Vagina (tissue), 2 donors: Measurements from ENCODE around the gene SPOCK2.

Source experiments
- POLR2A ChIP-seq, 2 donors: fragments of 450-650 bp; IDR thresholded peaks; one replicate each; pipeline ENCODE4 v1.6.1; 2017; ENCODE audit warnings: antibody characterized with exemption in 2 of 2, mild to moderate bottlenecking in 2 of 2, moderate library complexity in 2 of 2
- POLR2AphosphoS5 ChIP-seq, 2 donors: sonication (generic); formaldehyde crosslinking; IDR thresholded peaks; one replicate each; pipeline ENCODE4 v1.9.0; 2017; ENCODE audit warnings: antibody characterized with exemption in 2 of 2, mild to moderate bottlenecking in 2 of 2, low read depth in 1 of 2; ENCODE audit not compliant: insufficient read depth in 1 of 2
- TF ChIP-seq, protein P1 (sequence below), 3 experiments: fragments of 450-650 bp in 2 of 3; fragments of 200-600 bp in 1 of 3; sonication (generic) in 1 of 3; IDR thresholded peaks; one replicate each; pipeline ENCODE4 v1.5.1; 2017 to 2019; ENCODE audit warnings: antibody characterized with exemption in 3 of 3, mild to moderate bottlenecking in 2 of 3, moderate library complexity in 2 of 3

DNA sequence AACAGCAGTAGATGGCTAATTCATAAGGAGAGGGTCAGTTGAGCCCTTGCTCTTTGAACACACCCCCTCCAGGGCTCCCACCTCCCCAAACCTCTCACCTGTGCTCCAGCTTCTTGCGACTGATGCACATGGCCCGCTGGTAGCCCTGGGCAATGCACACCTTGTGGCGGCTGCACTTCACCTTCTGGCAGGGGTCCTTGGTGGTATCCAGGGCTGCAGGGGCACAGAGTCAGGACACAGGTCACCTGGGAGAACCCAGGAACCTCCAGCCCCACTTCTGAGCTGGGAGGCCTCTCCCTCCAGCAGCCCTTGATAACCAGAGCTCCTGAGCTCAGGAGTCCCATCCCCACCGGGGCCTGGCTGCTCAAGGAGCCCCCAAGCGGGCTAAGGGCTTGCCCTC lies 16.3 kb downstream of the SPOCK2 start:
- TF ChIP-seq, protein P1, sequence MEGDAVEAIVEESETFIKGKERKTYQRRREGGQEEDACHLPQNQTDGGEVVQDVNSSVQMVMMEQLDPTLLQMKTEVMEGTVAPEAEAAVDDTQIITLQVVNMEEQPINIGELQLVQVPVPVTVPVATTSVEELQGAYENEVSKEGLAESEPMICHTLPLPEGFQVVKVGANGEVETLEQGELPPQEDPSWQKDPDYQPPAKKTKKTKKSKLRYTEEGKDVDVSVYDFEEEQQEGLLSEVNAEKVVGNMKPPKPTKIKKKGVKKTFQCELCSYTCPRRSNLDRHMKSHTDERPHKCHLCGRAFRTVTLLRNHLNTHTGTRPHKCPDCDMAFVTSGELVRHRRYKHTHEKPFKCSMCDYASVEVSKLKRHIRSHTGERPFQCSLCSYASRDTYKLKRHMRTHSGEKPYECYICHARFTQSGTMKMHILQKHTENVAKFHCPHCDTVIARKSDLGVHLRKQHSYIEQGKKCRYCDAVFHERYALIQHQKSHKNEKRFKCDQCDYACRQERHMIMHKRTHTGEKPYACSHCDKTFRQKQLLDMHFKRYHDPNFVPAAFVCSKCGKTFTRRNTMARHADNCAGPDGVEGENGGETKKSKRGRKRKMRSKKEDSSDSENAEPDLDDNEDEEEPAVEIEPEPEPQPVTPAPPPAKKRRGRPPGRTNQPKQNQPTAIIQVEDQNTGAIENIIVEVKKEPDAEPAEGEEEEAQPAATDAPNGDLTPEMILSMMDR (IDR thresholded peaks at IDR 0.05) = no peak
- TF ChIP-seq POLR2A (IDR thresholded peaks at IDR 0.05) (no peak), POLR2AphosphoS5 (IDR thresholded peaks at IDR 0.05; ENCODE audit: insufficient read depth in 1 of 2, low read depth in 1 of 2) (no peak)
